Large intestine (tissue), 3 donors: ENCODE results near the gene ZSWIM3. TPM values are rescaled to one million over a fixed set of nuclear protein-coding genes. Genes with fewer than 3 reads are reported as not detected.

ENCODE experiments used
- DNase-seq, 2 donors: peaks; one replicate each; pipeline versions ENCODE4 v3.0.0 to v3.0.0-alpha.2; 2013
- H3K27ac ChIP-seq: one replicate; pipeline ENCODE4 v1.5.1; 2013; ENCODE audit warnings: low read length
- H3K27me3 ChIP-seq: 2 replicates; pipeline ENCODE4 v1.6.1; 2013; ENCODE audit warnings: low read length; ENCODE audit not compliant: control insufficient read depth, insufficient read depth
- H3K36me3 ChIP-seq: 2 replicates; pipeline ENCODE4 v1.6.1; 2013; ENCODE audit warnings: low read length; ENCODE audit not compliant: control insufficient read depth, insufficient read depth
- H3K4me1 ChIP-seq: one replicate; pipeline ENCODE4 v1.6.1; 2013; ENCODE audit warnings: low read length; ENCODE audit not compliant: control insufficient read depth, insufficient read depth
- H3K4me3 ChIP-seq: one replicate; pipeline ENCODE4 v1.5.1; 2013; ENCODE audit warnings: low read length
- H3K9me3 ChIP-seq: one replicate; pipeline ENCODE4 v1.6.1; 2013; ENCODE audit warnings: mild to moderate bottlenecking, low read depth, low read length, moderate library complexity; ENCODE audit not compliant: control insufficient read depth
- WGBS: methylation state at CpG from one replicate; pipeline ENCODE4 v1.1.5; 2013; ENCODE audit warnings: low lambda C conversion rate; ENCODE audit not compliant: insufficient coverage; 5-methylcytosine and 5-hydroxymethylcytosine counted together
- polyA plus RNA-seq: library from polyadenylated mRNA; unstranded; fragments of 120-200 nt; gene quantifications from one replicate; pipeline ENCODE4 v1.2.1, GENCODE V29; 2013

The ZSWIM3 gene
- polyA plus RNA-seq, 1 donor, result 6.5 TPM

GRCh38 chr20:45859916-45860315 is 2.5 kb downstream of the ZSWIM3 start:
- Histone ChIP-seq H3K4me3 (no peak overlapping the region), H3K9me3 (no peaks in the 10 kb centered on the region), H3K27me3 (no peaks in the 10 kb centered on the region), H3K36me3 (peaks cover 3% of the 10 kb centered on the region), H3K4me1 (peaks cover 38% of the 10 kb centered on the region), H3K27ac (no peak overlapping the region)
- WGBS, result no CpG with 5 or more reads among the region's 5 CpGs
- no peak for DNase-seq

GRCh38 chr20:45860560-45861220 is 3.3 kb downstream of the ZSWIM3 start:
- Histone ChIP-seq H3K4me1 (peaks cover 37% of the 10 kb centered on the region), H3K27ac (no peak overlapping the region), H3K27me3 (no peaks in the 10 kb centered on the region), H3K36me3 (no peaks in the 10 kb centered on the region), H3K4me3 (no peak overlapping the region), H3K9me3 (no peaks in the 10 kb centered on the region)
- no peak for DNase-seq
- no CpG with 5 or more reads among the region's 7 CpGs for WGBS

- Histone ChIP-seq H3K36me3 (no peaks in the 10 kb centered on the region), H3K4me1 (peaks cover 29% of the 10 kb centered on the region), H3K27ac (no peak overlapping the region), H3K4me3 (no peak overlapping the region), H3K27me3 (no peaks in the 10 kb centered on the region), H3K9me3 (no peaks in the 10 kb centered on the region)
- DNase-seq, result peak in 1 of 2 donors; percentile 46
- 71% methylated on average over 3 of the region's 7 CpGs for WGBS
These were observed 4.0 kb downstream of the ZSWIM3 start for GRCh38 chr20:45861221-45862075.

- H3K27me3 ChIP-seq, result no peaks in the 10 kb centered on the region
- no peaks in the 10 kb centered on the region for H3K36me3 ChIP-seq
- peaks cover 25% of the 10 kb centered on the region for H3K4me1 ChIP-seq
- no peaks in the 10 kb centered on the region for H3K9me3 ChIP-seq
- no peak overlapping the region for H3K4me3 ChIP-seq
- no CpG with 5 or more reads among the region's 7 CpGs for WGBS
- DNase-seq, result peak; percentile 63 to 81
- peak overlapping the region; percentile 57 for H3K27ac ChIP-seq
These were observed 6.4 kb downstream of the ZSWIM3 start for GRCh38 chr20:45863543-45864470.

- WGBS, result 100% methylated on average over 3 of the region's 5 CpGs
- H3K4me1 ChIP-seq, result peaks cover 16% of the 10 kb centered on the region
- H3K36me3 ChIP-seq, result no peaks in the 10 kb centered on the region
- no peak overlapping the region for H3K4me3 ChIP-seq
- no peak overlapping the region for H3K27ac ChIP-seq
- no peaks in the 10 kb centered on the region for H3K9me3 ChIP-seq
- DNase-seq, result no peak
- H3K27me3 ChIP-seq, result no peaks in the 10 kb centered on the region
These were observed 9.0 kb downstream of the ZSWIM3 start for GRCh38 chr20:45866454-45866853.

- peaks cover under 1% of the 10 kb centered on the region for H3K36me3 ChIP-seq
- no peak overlapping the region for H3K4me3 ChIP-seq
- no peaks in the 10 kb centered on the region for H3K27me3 ChIP-seq
- peaks cover 15% of the 10 kb centered on the region for H3K4me1 ChIP-seq
- DNase-seq, result peak in 1 of 2 donors; percentile 53
- H3K27ac ChIP-seq, result peak overlapping the region; percentile 45
- 40% methylated on average over 1 of the region's 6 CpGs for WGBS
- no peaks in the 10 kb centered on the region for H3K9me3 ChIP-seq
These were observed 9.9 kb downstream of the ZSWIM3 start for GRCh38 chr20:45867136-45867818.

- no peaks in the 10 kb centered on the region for H3K9me3 ChIP-seq
- peaks cover 5% of the 10 kb centered on the region for H3K36me3 ChIP-seq
- H3K4me3 ChIP-seq, result no peak overlapping the region
- peaks cover 15% of the 10 kb centered on the region for H3K4me1 ChIP-seq
- peak overlapping the region; percentile 45 for H3K27ac ChIP-seq
- H3K27me3 ChIP-seq, result no peaks in the 10 kb centered on the region
- no peak for DNase-seq
These were observed 10.4 kb downstream of the ZSWIM3 start for GRCh38 chr20:45867819-45868176.

- Histone ChIP-seq H3K4me3 (no peak overlapping the region), H3K27ac (no peak overlapping the region), H3K4me1 (peaks cover 3% of the 10 kb centered on the region), H3K27me3 (no peaks in the 10 kb centered on the region), H3K9me3 (no peaks in the 10 kb centered on the region), H3K36me3 (peaks cover 18% of the 10 kb centered on the region)
- DNase-seq, result no peak
- WGBS, result no CpG with 5 or more reads among the region's 4 CpGs
These were observed 15.2 kb downstream of the ZSWIM3 start for GRCh38 chr20:45872626-45873025.

GRCh38 chr20:45873409-45874103 is 16.1 kb downstream of the ZSWIM3 start:
- WGBS, result no CpG with 5 or more reads among the region's 1 CpG
- no peak for DNase-seq

More at GRCh38 chr20:45873409-45874103, 16.1 kb downstream of the ZSWIM3 start:
- Histone ChIP-seq H3K27ac (no peak overlapping the region), H3K4me1 (no peaks in the 10 kb centered on the region), H3K4me3 (no peak overlapping the region), H3K9me3 (no peaks in the 10 kb centered on the region), H3K36me3 (peaks cover 27% of the 10 kb centered on the region), H3K27me3 (no peaks in the 10 kb centered on the region)
